Measurements from ENCODE around the gene ACAP1. TPM values are rescaled to one million over a fixed set of nuclear protein-coding genes. Genes with fewer than 3 reads are reported as not detected.

ACAP1 gene
- total and polyA plus RNA-seq, 2 experiments from 2014 or later: 10.2 TPM; not detected in 1

DNA sequence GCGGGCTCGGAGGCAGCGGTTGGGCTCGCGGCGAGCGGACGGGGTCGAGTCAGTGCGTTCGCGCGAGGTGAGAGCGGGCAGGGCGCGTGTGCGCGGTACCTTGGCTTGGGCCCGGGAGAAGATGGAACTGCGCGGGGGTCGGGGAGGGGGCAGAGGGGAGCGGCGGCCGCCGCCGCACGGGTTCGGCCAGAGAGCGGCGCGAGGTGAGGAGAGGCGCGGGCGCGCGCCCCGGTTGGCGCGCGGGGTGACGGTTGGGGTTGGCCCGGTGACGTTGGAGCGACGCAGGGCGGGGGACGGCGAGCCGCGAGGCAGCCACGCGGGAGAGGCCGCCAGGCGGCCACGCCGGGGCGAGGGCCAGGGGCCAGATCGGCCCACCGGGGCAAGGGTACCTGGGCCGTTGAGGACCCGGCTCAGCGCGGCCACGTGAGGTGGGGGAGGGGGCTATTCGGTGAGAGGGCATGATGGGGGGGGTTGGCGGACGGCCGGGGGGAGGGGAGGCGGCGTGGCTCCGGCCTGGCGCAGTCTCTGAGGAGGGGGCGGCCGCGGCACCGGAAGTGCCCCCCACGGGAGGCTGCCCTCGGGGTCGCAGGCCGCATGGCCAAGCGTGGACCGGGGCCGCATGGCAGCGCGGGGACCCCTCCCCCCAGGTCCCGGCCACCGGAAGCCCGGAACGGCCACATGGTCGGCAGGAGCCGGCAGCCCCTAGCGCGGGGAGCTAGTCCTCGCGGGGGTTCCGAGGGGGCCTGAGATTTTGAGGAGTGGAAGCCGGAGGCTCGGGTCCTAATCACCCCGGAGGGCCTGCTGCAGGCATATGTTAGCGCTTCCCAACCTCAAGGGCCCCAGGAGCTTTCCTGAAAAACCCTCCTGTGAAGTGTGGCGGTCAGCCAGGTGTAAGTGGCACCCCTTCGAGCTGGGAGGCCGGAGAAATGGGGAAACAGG is 28.4 kb upstream of the ACAP1 start:
- H3K36me3 ChIP-seq (replicated peaks; ENCODE audit: insufficient read depth, low read depth): peaks cover 8% of the 10 kb centered on the region
- TF ChIP-seq EZH2 (IDR thresholded peaks at IDR 0.05; ENCODE audit: borderline replicate concordance) (no peak), EZH2phosphoT487 (IDR thresholded peaks at IDR 0.05; ENCODE audit: low read depth, severe bottlenecking, unreplicated experiment) (no peak)
- TF ChIP-seq, protein P1, sequence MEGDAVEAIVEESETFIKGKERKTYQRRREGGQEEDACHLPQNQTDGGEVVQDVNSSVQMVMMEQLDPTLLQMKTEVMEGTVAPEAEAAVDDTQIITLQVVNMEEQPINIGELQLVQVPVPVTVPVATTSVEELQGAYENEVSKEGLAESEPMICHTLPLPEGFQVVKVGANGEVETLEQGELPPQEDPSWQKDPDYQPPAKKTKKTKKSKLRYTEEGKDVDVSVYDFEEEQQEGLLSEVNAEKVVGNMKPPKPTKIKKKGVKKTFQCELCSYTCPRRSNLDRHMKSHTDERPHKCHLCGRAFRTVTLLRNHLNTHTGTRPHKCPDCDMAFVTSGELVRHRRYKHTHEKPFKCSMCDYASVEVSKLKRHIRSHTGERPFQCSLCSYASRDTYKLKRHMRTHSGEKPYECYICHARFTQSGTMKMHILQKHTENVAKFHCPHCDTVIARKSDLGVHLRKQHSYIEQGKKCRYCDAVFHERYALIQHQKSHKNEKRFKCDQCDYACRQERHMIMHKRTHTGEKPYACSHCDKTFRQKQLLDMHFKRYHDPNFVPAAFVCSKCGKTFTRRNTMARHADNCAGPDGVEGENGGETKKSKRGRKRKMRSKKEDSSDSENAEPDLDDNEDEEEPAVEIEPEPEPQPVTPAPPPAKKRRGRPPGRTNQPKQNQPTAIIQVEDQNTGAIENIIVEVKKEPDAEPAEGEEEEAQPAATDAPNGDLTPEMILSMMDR (IDR thresholded peaks at IDR 0.05; ENCODE audit: poor library complexity): no peak
- no peaks in the 10 kb centered on the region for H3K27me3 ChIP-seq
- H3K9me3 ChIP-seq (ENCODE audit: low read depth): no peaks in the 10 kb centered on the region
- H4K20me1 ChIP-seq (ENCODE audit: insufficient read depth, poor library complexity, severe bottlenecking): peaks cover 41% of the 10 kb centered on the region
- DNase-seq (ENCODE audit: low spot score): peak; percentile 82
- peak overlapping the region; percentile 93 for H3K27ac ChIP-seq
- no peak overlapping the region for H2AFZ ChIP-seq
- H3K4me2 ChIP-seq: peak overlapping the region; percentile 98
- H3K79me2 ChIP-seq: peaks cover 48% of the 10 kb centered on the region
- H3K4me3 ChIP-seq: peak overlapping the region; percentile 24
- 2% methylated on average over 23 of the region's 104 CpGs for WGBS (ENCODE audit: low lambda C conversion rate, missing lambda C conversion rate)
- H3K4me1 ChIP-seq (ENCODE audit: insufficient read depth): peaks cover 13% of the 10 kb centered on the region
- H3K9me2 ChIP-seq (replicated peaks; ENCODE audit: insufficient read depth): no peaks in the 10 kb centered on the region

DNA sequence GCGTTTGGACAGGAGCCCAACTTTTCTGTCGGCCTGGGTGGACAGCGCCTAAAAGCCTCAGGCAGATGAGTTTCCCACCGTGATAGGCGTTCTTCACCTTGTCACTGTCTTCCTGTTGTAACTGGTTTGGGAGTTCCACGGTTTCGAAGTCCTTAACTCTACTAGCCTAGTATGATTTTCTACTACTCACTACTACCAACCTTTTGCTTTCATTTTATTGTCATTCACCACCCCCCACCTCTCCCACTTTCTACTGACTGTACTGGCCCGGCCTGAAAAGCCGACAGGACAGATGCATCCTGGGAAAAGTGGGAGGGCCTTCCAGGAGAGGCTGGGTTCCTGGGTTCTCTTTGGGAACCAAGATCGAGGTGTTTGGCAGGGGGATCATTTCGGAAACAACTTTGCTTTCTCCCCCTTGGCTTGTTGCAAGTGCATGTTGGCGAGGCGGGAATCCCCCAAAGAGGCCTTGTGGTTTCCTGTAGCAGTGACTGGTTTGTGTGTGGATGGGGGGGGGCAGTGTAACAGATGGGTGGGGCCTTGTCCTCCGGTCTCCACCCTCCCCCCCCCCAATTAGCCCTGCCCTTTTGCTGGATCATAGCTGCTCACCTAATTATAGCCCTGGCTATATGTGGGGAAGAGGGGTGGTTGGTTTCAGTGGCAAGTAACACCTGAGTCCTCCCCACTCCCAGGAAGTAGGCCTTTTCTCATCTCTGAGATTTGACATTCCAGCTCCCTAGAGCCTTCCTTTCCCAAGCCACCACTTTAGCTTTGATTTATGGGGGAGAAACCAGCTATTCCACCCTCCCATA is 27.5 kb upstream of the ACAP1 start:
- Histone ChIP-seq H3K36me3 (replicated peaks; ENCODE audit: insufficient read depth, low read depth) (peaks cover 8% of the 10 kb centered on the region), H3K9me2 (replicated peaks; ENCODE audit: insufficient read depth) (no peaks in the 10 kb centered on the region), H3K79me2 (peaks cover 57% of the 10 kb centered on the region), H3K4me2 (peak overlapping the region; percentile 98), H4K20me1 (ENCODE audit: insufficient read depth, poor library complexity, severe bottlenecking) (peaks cover 43% of the 10 kb centered on the region), H3K4me3 (peak overlapping the region; percentile 24), H3K9me3 (ENCODE audit: low read depth) (no peaks in the 10 kb centered on the region), H3K27ac (peak overlapping the region; percentile 93), H3K4me1 (ENCODE audit: insufficient read depth) (peaks cover 18% of the 10 kb centered on the region), H2AFZ (no peak overlapping the region), H3K27me3 (no peaks in the 10 kb centered on the region)
- WGBS (ENCODE audit: low lambda C conversion rate, missing lambda C conversion rate): 4% methylated on average over 13 of the region's 14 CpGs
- TF ChIP-seq EZH2phosphoT487 (IDR thresholded peaks at IDR 0.05; ENCODE audit: low read depth, severe bottlenecking, unreplicated experiment) (no peak), EZH2 (IDR thresholded peaks at IDR 0.05; ENCODE audit: borderline replicate concordance) (no peak)
- TF ChIP-seq, protein P1 (IDR thresholded peaks at IDR 0.05; ENCODE audit: poor library complexity): no peak
- peak; percentile 91 for DNase-seq (ENCODE audit: low spot score)

DNA sequence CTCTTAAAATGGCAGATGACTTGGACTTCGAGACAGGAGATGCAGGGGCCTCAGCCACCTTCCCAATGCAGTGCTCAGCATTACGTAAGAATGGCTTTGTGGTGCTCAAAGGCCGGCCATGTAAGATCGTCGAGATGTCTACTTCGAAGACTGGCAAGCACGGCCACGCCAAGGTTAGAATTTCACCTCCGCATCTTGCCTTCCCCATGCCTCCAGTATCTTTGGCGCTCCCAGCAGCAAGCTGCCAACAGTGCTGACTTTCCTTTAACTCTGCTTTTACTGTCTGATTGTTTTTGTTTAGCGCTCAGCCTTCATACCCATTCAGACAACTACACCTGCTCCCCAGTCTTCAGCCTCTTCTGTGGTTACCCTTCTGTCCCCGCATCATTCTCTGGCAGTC is 26.7 kb upstream of the ACAP1 start:
- no peak for DNase-seq (ENCODE audit: low spot score)
- Histone ChIP-seq H3K4me3 (no peak overlapping the region), H3K27ac (peak overlapping the region; percentile 93), H3K36me3 (replicated peaks; ENCODE audit: insufficient read depth, low read depth) (peaks cover 8% of the 10 kb centered on the region), H3K27me3 (no peaks in the 10 kb centered on the region), H4K20me1 (ENCODE audit: insufficient read depth, poor library complexity, severe bottlenecking) (peaks cover 43% of the 10 kb centered on the region), H3K9me2 (replicated peaks; ENCODE audit: insufficient read depth) (no peaks in the 10 kb centered on the region), H2AFZ (no peak overlapping the region), H3K4me1 (ENCODE audit: insufficient read depth) (peaks cover 25% of the 10 kb centered on the region), H3K9me3 (ENCODE audit: low read depth) (no peaks in the 10 kb centered on the region), H3K4me2 (peak overlapping the region; percentile 98), H3K79me2 (peaks cover 65% of the 10 kb centered on the region)
- WGBS (ENCODE audit: low lambda C conversion rate, missing lambda C conversion rate): 95% methylated on average over 12 of the region's 12 CpGs
- TF ChIP-seq EZH2phosphoT487 (IDR thresholded peaks at IDR 0.05; ENCODE audit: low read depth, severe bottlenecking, unreplicated experiment) (no peak), EZH2 (IDR thresholded peaks at IDR 0.05; ENCODE audit: borderline replicate concordance) (no peak)
- TF ChIP-seq, protein P1 (IDR thresholded peaks at IDR 0.05; ENCODE audit: poor library complexity): no peak
